ENCODE results near the gene TBC1D2.

TBC1D2 gene

GRCh38 chr9:98150721-98151120, 104.7 kb downstream of the TBC1D2 start:
- Histone ChIP-seq H3K27me3 (ENCODE audit: low read depth, low read length) (peaks cover 4% of the 10 kb centered on the region; the same call in 1 of the 2 replicates), H3K4me2 (ENCODE audit: low read length) (peak overlapping the region; percentile 36; the same call in 1 of the 2 replicates), H3K9ac (ENCODE audit: low read length) (no peak overlapping the region), H3K36me3 (replicated peaks; ENCODE audit: low read depth, low read length) (no peaks in the 10 kb centered on the region), H3K9me3 (ENCODE audit: insufficient read depth, low read length) (no peaks in the 10 kb centered on the region), H3K79me2 (ENCODE audit: low read length) (no peaks in the 10 kb centered on the region), H3K4me3 (ENCODE audit: low read length) (no peak overlapping the region), H3K4me1 (ENCODE audit: low read length) (peaks cover 30% of the 10 kb centered on the region), H2AFZ (ENCODE audit: low read depth, low read length) (no peak overlapping the region), H3K27ac (ENCODE audit: low read length) (no peak overlapping the region), H4K20me1 (ENCODE audit: insufficient read depth, low read length) (no peaks in the 10 kb centered on the region)
- no peak for TF ChIP-seq EZH2phosphoT487 (IDR thresholded peaks at IDR 0.05; ENCODE audit: low read depth)
- TF ChIP-seq CTCF (IDR thresholded peaks at IDR 0.05; ENCODE audit: low read depth, low read length) = no peak

GRCh38 chr9:98150164-98150563, 105.3 kb downstream of the TBC1D2 start:
- Histone ChIP-seq H3K4me2 (ENCODE audit: low read length) (peak overlapping the region; percentile 36), H3K4me3 (ENCODE audit: low read length) (no peak overlapping the region), H3K4me1 (ENCODE audit: low read length) (peaks cover 30% of the 10 kb centered on the region), H3K9ac (ENCODE audit: low read length) (no peak overlapping the region), H3K27me3 (ENCODE audit: low read depth, low read length) (peaks cover 4% of the 10 kb centered on the region; the same call in 1 of the 2 replicates), H3K79me2 (ENCODE audit: low read length) (no peaks in the 10 kb centered on the region), H3K36me3 (replicated peaks; ENCODE audit: low read depth, low read length) (no peaks in the 10 kb centered on the region), H4K20me1 (ENCODE audit: insufficient read depth, low read length) (no peaks in the 10 kb centered on the region), H2AFZ (ENCODE audit: low read depth, low read length) (no peak overlapping the region), H3K27ac (ENCODE audit: low read length) (no peak overlapping the region), H3K9me3 (ENCODE audit: insufficient read depth, low read length) (no peaks in the 10 kb centered on the region)
- TF ChIP-seq CTCF (IDR thresholded peaks at IDR 0.05; ENCODE audit: low read depth, low read length) = no peak
- no peak for TF ChIP-seq EZH2phosphoT487 (IDR thresholded peaks at IDR 0.05; ENCODE audit: low read depth)

- H3K79me2 ChIP-seq (ENCODE audit: low read length) = no peaks in the 10 kb centered on the region
- no peak overlapping the region for H2AFZ ChIP-seq (ENCODE audit: low read depth, low read length)
- no peaks in the 10 kb centered on the region for H3K36me3 ChIP-seq (replicated peaks; ENCODE audit: low read depth, low read length)
- no peak overlapping the region for H3K27ac ChIP-seq (ENCODE audit: low read length)
- no peaks in the 10 kb centered on the region for H4K20me1 ChIP-seq (ENCODE audit: insufficient read depth, low read length)
- peaks cover 4% of the 10 kb centered on the region; the same call in 1 of the 2 replicates for H3K27me3 ChIP-seq (ENCODE audit: low read depth, low read length)
- no peak for TF ChIP-seq CTCF (IDR thresholded peaks at IDR 0.05; ENCODE audit: low read depth, low read length)
- TF ChIP-seq EZH2phosphoT487 (IDR thresholded peaks at IDR 0.05; ENCODE audit: low read depth) = no peak
- H3K9me3 ChIP-seq (ENCODE audit: insufficient read depth, low read length) = no peaks in the 10 kb centered on the region
- no peak overlapping the region for H3K4me2 ChIP-seq (ENCODE audit: low read length)
- no peak overlapping the region for H3K4me3 ChIP-seq (ENCODE audit: low read length)
- no peak overlapping the region for H3K9ac ChIP-seq (ENCODE audit: low read length)
- peaks cover 30% of the 10 kb centered on the region for H3K4me1 ChIP-seq (ENCODE audit: low read length)
Observed at GRCh38 chr9:98149422-98149821, 106.0 kb downstream of the TBC1D2 start.
